Parathyroid adenoma (tissue), 2 donors: Measurements from ENCODE around the gene GAST.

Experiments
- H2AFZ ChIP-seq: fragments of 300-600 bp; sonication (generic); one replicate; pipeline ENCODE4 v1.7.0; 2017; ENCODE audit warnings: antibody characterized with exemption, mild to moderate bottlenecking
- H3K27ac ChIP-seq: fragments of 300-600 bp; sonication (generic); one replicate; pipeline ENCODE4 v1.7.0; 2017
- H3K27me3 ChIP-seq: fragments of 300-600 bp; sonication (generic); one replicate; pipeline ENCODE4 v1.7.0; 2017; ENCODE audit warnings: low read length; ENCODE audit not compliant: control insufficient read depth, insufficient read depth
- H3K36me3 ChIP-seq: fragments of 300-600 bp; sonication (generic); one replicate; pipeline ENCODE4 v1.7.0; 2017; ENCODE audit warnings: low read length; ENCODE audit not compliant: control insufficient read depth, insufficient read depth
- H3K4me1 ChIP-seq: fragments of 300-600 bp; sonication (generic); one replicate; pipeline ENCODE4 v1.7.0; 2017; ENCODE audit warnings: control low read depth
- H3K4me2 ChIP-seq: fragments of 300-600 bp; sonication (generic); one replicate; pipeline ENCODE4 v1.7.0; 2017; ENCODE audit warnings: low read length
- H3K4me3 ChIP-seq: fragments of 300-600 bp; sonication (generic); one replicate; pipeline ENCODE4 v1.7.0; 2017; ENCODE audit warnings: low read depth, low read length
- H3K79me2 ChIP-seq: fragments of 300-600 bp; sonication (generic); one replicate; pipeline ENCODE4 v1.7.0; 2017; ENCODE audit warnings: control low read depth
- H3K9ac ChIP-seq: fragments of 300-600 bp; sonication (generic); one replicate; pipeline ENCODE4 v1.7.0; 2017; ENCODE audit warnings: mild to moderate bottlenecking
- H3K9me3 ChIP-seq: fragments of 300-600 bp; sonication (generic); one replicate; pipeline ENCODE4 v1.7.0; 2017; ENCODE audit warnings: low read length; ENCODE audit not compliant: control insufficient read depth
- TF ChIP-seq, protein P1 (sequence below): fragments of 300-600 bp; sonication (generic); IDR thresholded peaks from one replicate; pipeline ENCODE4 v1.7.0; 2017; ENCODE audit warnings: antibody characterized with exemption, mild to moderate bottlenecking
- donor health status: primary hyperparathyroidism.

Gene GAST

DNA sequence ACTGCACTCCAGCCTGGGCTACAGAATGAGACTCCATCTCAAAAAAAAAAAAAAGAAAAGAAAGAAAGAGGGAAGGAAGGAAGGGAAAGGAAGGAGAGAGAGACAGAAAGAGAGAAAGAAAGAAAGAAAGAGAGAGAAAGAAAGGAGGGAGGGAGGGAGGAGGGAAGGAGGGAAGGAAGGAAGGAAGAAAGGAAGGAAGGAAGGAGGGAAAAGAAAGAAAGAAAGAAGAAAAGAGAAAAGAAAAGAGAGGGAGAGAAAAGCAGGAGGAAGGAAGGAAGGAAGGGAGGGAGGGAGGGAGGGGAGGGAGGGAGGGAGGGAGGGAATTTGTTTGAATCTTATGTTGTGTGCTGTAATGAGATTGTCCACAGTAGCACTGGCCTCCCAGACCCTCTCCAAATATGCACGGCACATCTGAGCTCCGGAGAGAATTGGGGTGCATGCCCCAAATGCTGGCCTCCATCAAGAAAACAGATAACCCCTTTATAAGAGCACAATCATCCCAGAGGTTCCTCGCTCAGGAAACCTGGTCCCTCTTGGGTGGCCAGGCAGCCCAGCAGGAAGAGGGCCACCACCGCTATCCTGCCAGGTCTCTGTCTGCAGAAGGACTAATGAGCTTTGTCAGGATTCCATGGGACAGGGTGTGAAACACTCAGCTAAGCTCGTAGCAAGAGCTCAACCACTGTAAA is 32.2 kb upstream of the GAST start:
- no peaks in the 10 kb centered on the region for H3K27me3 ChIP-seq
- no peak overlapping the region for H2AFZ ChIP-seq
- no peak overlapping the region for H3K4me2 ChIP-seq
- no peaks in the 10 kb centered on the region for H3K4me1 ChIP-seq
- H3K79me2 ChIP-seq: no peaks in the 10 kb centered on the region
- no peaks in the 10 kb centered on the region for H3K36me3 ChIP-seq
- H3K9me3 ChIP-seq: no peaks in the 10 kb centered on the region
- no peak overlapping the region for H3K9ac ChIP-seq
- TF ChIP-seq, protein P1, sequence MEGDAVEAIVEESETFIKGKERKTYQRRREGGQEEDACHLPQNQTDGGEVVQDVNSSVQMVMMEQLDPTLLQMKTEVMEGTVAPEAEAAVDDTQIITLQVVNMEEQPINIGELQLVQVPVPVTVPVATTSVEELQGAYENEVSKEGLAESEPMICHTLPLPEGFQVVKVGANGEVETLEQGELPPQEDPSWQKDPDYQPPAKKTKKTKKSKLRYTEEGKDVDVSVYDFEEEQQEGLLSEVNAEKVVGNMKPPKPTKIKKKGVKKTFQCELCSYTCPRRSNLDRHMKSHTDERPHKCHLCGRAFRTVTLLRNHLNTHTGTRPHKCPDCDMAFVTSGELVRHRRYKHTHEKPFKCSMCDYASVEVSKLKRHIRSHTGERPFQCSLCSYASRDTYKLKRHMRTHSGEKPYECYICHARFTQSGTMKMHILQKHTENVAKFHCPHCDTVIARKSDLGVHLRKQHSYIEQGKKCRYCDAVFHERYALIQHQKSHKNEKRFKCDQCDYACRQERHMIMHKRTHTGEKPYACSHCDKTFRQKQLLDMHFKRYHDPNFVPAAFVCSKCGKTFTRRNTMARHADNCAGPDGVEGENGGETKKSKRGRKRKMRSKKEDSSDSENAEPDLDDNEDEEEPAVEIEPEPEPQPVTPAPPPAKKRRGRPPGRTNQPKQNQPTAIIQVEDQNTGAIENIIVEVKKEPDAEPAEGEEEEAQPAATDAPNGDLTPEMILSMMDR: no peak
- H3K27ac ChIP-seq: no peak overlapping the region
- H3K4me3 ChIP-seq: no peak overlapping the region

GRCh38 chr17:41680426-41681040 is 31.6 kb upstream of the GAST start:
- no peak overlapping the region for H3K4me2 ChIP-seq
- no peak overlapping the region for H3K27ac ChIP-seq
- H3K9ac ChIP-seq: no peak overlapping the region
- H3K36me3 ChIP-seq: no peaks in the 10 kb centered on the region
- no peaks in the 10 kb centered on the region for H3K79me2 ChIP-seq
- TF ChIP-seq, protein P1: no peak
- H3K4me3 ChIP-seq: no peak overlapping the region
- H3K27me3 ChIP-seq: no peaks in the 10 kb centered on the region
- no peaks in the 10 kb centered on the region for H3K4me1 ChIP-seq
- H3K9me3 ChIP-seq: no peaks in the 10 kb centered on the region
- no peak overlapping the region for H2AFZ ChIP-seq

- TF ChIP-seq, protein P1: no peak
- Histone ChIP-seq H3K36me3 (no peaks in the 10 kb centered on the region), H3K4me3 (no peak overlapping the region), H3K9ac (no peak overlapping the region), H3K79me2 (no peaks in the 10 kb centered on the region), H3K4me1 (no peaks in the 10 kb centered on the region), H3K4me2 (no peak overlapping the region), H3K9me3 (no peaks in the 10 kb centered on the region), H3K27ac (no peak overlapping the region), H3K27me3 (no peaks in the 10 kb centered on the region), H2AFZ (no peak overlapping the region)
Observed at GRCh38 chr17:41681776-41682175, 30.4 kb upstream of the GAST start.

DNA sequence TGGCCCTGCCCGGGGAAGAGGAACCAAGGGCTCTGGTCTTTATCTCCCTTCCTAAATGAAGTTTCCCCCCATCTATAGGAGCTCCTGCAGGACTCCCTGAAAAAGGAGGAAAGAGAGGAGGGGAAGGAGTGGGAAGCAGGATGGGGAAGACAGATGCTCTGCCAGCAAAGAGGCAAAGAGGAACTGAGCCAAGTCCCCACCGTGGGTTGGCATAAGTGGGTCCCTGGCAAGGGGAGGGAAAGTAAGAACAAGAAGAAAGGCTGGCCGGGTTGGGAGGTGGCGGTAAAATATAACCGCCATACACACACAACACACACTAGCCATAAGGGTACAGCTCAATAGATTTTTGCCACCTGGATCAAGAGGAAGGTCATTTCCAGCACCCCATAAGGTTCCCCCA is 29.5 kb upstream of the GAST start:
- H3K9ac ChIP-seq: no peak overlapping the region
- H3K9me3 ChIP-seq: no peaks in the 10 kb centered on the region
- H3K4me1 ChIP-seq: peaks cover under 1% of the 10 kb centered on the region
- H3K4me2 ChIP-seq: no peak overlapping the region
- H3K79me2 ChIP-seq: no peaks in the 10 kb centered on the region
- H3K27me3 ChIP-seq: no peaks in the 10 kb centered on the region
- H3K36me3 ChIP-seq: no peaks in the 10 kb centered on the region
- H3K4me3 ChIP-seq: no peak overlapping the region
- H3K27ac ChIP-seq: no peak overlapping the region
- H2AFZ ChIP-seq: no peak overlapping the region
- TF ChIP-seq, protein P1: no peak
